Fibroblast of skin of right quadriceps (primary cell): ENCODE results near the gene GNB1.
A peak's percentile ranks its signal among the peaks of the same experiment; 100 is the strongest.

Source experiments
- DNase-seq: peaks from one replicate; pipeline ENCODE4 v3.0.0-alpha.2; 2013

Gene GNB1

GRCh38 chr1:1922702-1922955 lies 31.7 kb upstream of the GNB1 start:
- no peak for DNase-seq

- no peak for DNase-seq
Measured at GRCh38 chr1:1921901-1922701, 31.2 kb upstream of the GNB1 start.

GRCh38 chr1:1921459-1921862 lies 30.6 kb upstream of the GNB1 start:
- DNase-seq: no peak

GRCh38 chr1:1920608-1921458 lies 29.9 kb upstream of the GNB1 start:
- no peak for DNase-seq

- no peak for DNase-seq
Measured at GRCh38 chr1:1920057-1920607, 29.2 kb upstream of the GNB1 start.

GRCh38 chr1:1919304-1920056 lies 28.6 kb upstream of the GNB1 start:
- DNase-seq: peak; percentile 96

GRCh38 chr1:1918901-1919303 lies 28.0 kb upstream of the GNB1 start, which contains the start of gene TMEM52:
TMEM52 (minus strand) TSS chr1:1919279; CDS start chr1:1919265, 14 bp downstream.
- no peak for DNase-seq

GRCh38 chr1:1917995-1918900 lies 27.4 kb upstream of the GNB1 start:
- DNase-seq: no peak

GRCh38 chr1:1917304-1917976 lies 26.6 kb upstream of the GNB1 start:
- no peak for DNase-seq

- no peak for DNase-seq
Measured at GRCh38 chr1:1916851-1917251, 26.0 kb upstream of the GNB1 start.

- DNase-seq: no peak
Measured at GRCh38 chr1:1915911-1916840, 25.3 kb upstream of the GNB1 start.

GRCh38 chr1:1914971-1915692 lies 24.2 kb upstream of the GNB1 start, which contains the start of gene CALML6:
CALML6 (plus strand) TSS chr1:1915260; CDS start chr1:1915281, 21 bp downstream.
- DNase-seq: no peak

- DNase-seq: no peak
Measured at GRCh38 chr1:1914101-1914970, 23.4 kb upstream of the GNB1 start.

- no peak for DNase-seq
Measured at GRCh38 chr1:1911350-1912041, 20.6 kb upstream of the GNB1 start.

GRCh38 chr1:1910651-1911331 lies 19.9 kb upstream of the GNB1 start:
- no peak for DNase-seq

GRCh38 chr1:1910033-1910465 lies 19.2 kb upstream of the GNB1 start:
- DNase-seq: no peak

GRCh38 chr1:1908506-1908791 lies 17.6 kb upstream of the GNB1 start:
- no peak for DNase-seq
